ENCODE results near the gene SNHG17. TPM values are rescaled to one million over a fixed set of nuclear protein-coding genes. Genes with fewer than 3 reads are reported as not detected.

SNHG17 gene
- total and polyA plus RNA-seq, 9 of the 15 experiments (the other 6 are each of a cell fraction or from before 2014, with no cell fraction given), result 29.8 to 106 (median 57.7) TPM

GRCh38 chr20:38437796-38438195 is 2.7 kb upstream of the SNHG17 start:
- WGBS (ENCODE audit: insufficient coverage, low coverage, missing lambda C conversion rate), result 57% methylated on average over 6 of the region's 6 CpGs
- Histone ChIP-seq H3K27ac (ENCODE audit: extremely low read depth, low read depth, low read length) (no peak overlapping the region), H3K27me3 (ENCODE audit: control insufficient read depth in 2 of 2, insufficient read depth in 2 of 2, low read length in 2 of 2) (no peaks in the 10 kb centered on the region), H3K4me3 (no peak overlapping the region), H3K4me2 (ENCODE audit: insufficient read depth, low read length) (no peak overlapping the region), H3K9me1 (ENCODE audit: control insufficient read depth, insufficient read depth, low read length) (no peaks in the 10 kb centered on the region), H3K36me3 (ENCODE audit: control insufficient read depth, insufficient read depth, low read length) (peaks cover 21% of the 10 kb centered on the region), H3K9me3 (replicated peaks; ENCODE audit: control insufficient read depth, insufficient read depth, low read depth, low read length) (no peaks in the 10 kb centered on the region), H3K4me1 (replicated peaks in 1 of 2; ENCODE audit: control insufficient read depth in 2 of 2, insufficient read depth in 2 of 2, low read length in 2 of 2) (peaks cover 10 to 15% of the 10 kb centered on the region in 2 experiments; a peak in 4 of 5 replicates), H4K20me1 (replicated peaks; ENCODE audit: control insufficient read depth, insufficient read depth, low read length) (peaks cover 17% of the 10 kb centered on the region), H3K79me2 (ENCODE audit: control insufficient read depth, insufficient read depth, low read length) (peaks cover 24% of the 10 kb centered on the region), H2AFZ (ENCODE audit: low read depth, low read length) (peak overlapping the region; percentile 45; the same call in 1 of the 2 replicates), H3K9ac (ENCODE audit: insufficient read depth in 1 of 2, low read depth in 2 of 2, low read length in 2 of 2) (peak overlapping the region in 1 of 2 experiments; percentile 48; a peak in 1 of 4 replicates)
- ATAC-seq (no peak), FAIRE-seq (no peak), DNase-seq (ENCODE audit: extremely low read depth in 1 of 4, low spot score in 3 of 4) (no peak)
- POLR2A ChIA-PET, result interaction anchor here (0.7 to 2.0 kb wide), 3 partner anchors 8 to 470 kb away, joined by 3 to 9 read pairs (median 5); no protein-coding TSS in a partner anchor
- TF ChIP-seq CGGBP1 (CRISPR knock-in tag; IDR thresholded peaks at IDR 0.05) (no peak), ZNF184 (CRISPR knock-in tag; IDR thresholded peaks at IDR 0.05) (no peak), TFAM (CRISPR knock-in tag; conservative IDR thresholded peaks at IDR 0.05) (no peak), ZNF507 (tag; conservative IDR thresholded peaks at IDR 0.05) (no peak), ILK (tag; IDR thresholded peaks at IDR 0.05; ENCODE audit: borderline replicate concordance, low read depth) (no peak), THRB (CRISPR knock-in tag; conservative IDR thresholded peaks at IDR 0.05) (no peak), PHB2 (IDR thresholded peaks at IDR 0.05; ENCODE audit: low read depth) (no peak), KAT8 (IDR thresholded peaks at IDR 0.05; ENCODE audit: low read depth) (no peak)
- in situ Hi-C loops (cut with MboI), result no loop called here
- BruUV-seq (replicated peaks), result no TSS peak
- intact Hi-C loops (cut with micrococcal nuclease), result loop anchor here (5.0 kb wide), 1 partner anchor 35 kb away; the partner anchor contains the start of gene RALGAPB
- CTCF ChIA-PET (ENCODE audit: low intra/inter-chr PET ratio), result no interaction called here

All from K562 (cell line).